SK-N-SH (cell line): Measurements from ENCODE around the gene LEFTY1.

Experiments used
- EP300 ChIP-seq, 2 experiments: IDR thresholded peaks; 2 replicates each; pipeline versions ENCODE4 v1.4.0 to v1.6.1; 2012; ENCODE audit warnings: borderline replicate concordance in 1 of 2, low read depth in 1 of 2, low read length in 1 of 2
- EZH2phosphoT487 ChIP-seq: fragments of 200-600 bp; sonication (generic); IDR thresholded peaks from 2 replicates; pipeline ENCODE4 v1.6.1; 2017; ENCODE audit warnings: low read depth, mixed run types, mild to moderate bottlenecking, antibody characterized with exemption, moderate library complexity, borderline replicate concordance
- FOXM1 ChIP-seq: IDR thresholded peaks from 2 replicates; pipeline ENCODE4 v1.4.0; 2012; ENCODE audit warnings: low read depth, mild to moderate bottlenecking
- JUND ChIP-seq: IDR thresholded peaks from 2 replicates; pipeline ENCODE4 v1.4.0; 2012
- NRF1 ChIP-seq: IDR thresholded peaks from 2 replicates; pipeline ENCODE4 v1.6.1; 2012; ENCODE audit warnings: low read depth, mild to moderate bottlenecking, low read length
- POLR2AphosphoS5 ChIP-seq: IDR thresholded peaks from 2 replicates; pipeline ENCODE4 v1.6.1; 2012; ENCODE audit warnings: low read depth, low read length
- RCOR1 ChIP-seq: fragments of 150-350 bp; IDR thresholded peaks from 2 replicates; pipeline ENCODE4 v1.6.1; 2017; ENCODE audit warnings: antibody characterized with exemption, low read length
- SMC3 ChIP-seq: IDR thresholded peaks from 2 replicates; pipeline ENCODE4 v1.6.1; 2012; ENCODE audit warnings: low read depth, low read length, improper control_type of control experiment
- TCF12 ChIP-seq: IDR thresholded peaks from 2 replicates; pipeline ENCODE4 v1.4.0; 2012
- TF ChIP-seq, protein P1 (sequence below): fragments of 200-600 bp; sonication (generic); IDR thresholded peaks from 2 replicates; pipeline ENCODE4 v1.6.1; 2017; ENCODE audit warnings: antibody characterized with exemption, mild to moderate bottlenecking, moderate library complexity
- TF ChIP-seq, protein P2 (sequence below): fragments of 150-350 bp; IDR thresholded peaks from 2 replicates; pipeline ENCODE4 v1.6.1; 2017; ENCODE audit warnings: antibody characterized with exemption, low read length, low read depth, borderline replicate concordance

DNA sequence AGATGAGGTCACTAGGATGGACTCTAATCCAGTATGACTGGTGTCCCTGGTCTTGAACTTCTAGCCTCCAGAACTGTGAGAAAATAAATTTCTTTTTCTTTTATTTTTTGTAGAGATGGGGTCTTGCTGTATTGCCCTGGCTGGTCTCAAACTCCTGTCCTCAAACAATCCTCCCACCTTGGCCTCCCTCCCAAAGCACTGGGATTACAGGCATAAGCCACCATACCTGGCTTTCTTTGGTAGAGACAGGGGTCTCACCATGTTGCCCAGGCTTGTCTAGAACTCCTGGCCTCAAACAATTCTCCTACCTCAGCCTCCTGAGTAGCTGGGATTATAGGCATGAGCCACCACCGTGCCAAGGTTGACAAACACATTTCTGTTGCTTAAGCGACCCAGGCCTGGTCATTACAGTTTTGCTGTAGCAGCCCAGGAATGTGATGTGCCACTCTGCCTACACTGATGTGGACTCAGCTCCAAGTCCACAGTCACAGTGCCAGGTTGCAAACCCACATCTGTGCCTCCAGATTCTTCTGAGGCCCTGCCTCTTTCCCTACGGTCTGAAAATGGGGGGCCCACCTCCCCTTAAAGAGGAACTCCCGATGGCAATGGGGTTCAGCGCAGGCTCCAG, 19.2 kb upstream of the LEFTY1 start:
- TF ChIP-seq EZH2phosphoT487 = no peak
- no peak for TF ChIP-seq TCF12
- TF ChIP-seq, protein P1, sequence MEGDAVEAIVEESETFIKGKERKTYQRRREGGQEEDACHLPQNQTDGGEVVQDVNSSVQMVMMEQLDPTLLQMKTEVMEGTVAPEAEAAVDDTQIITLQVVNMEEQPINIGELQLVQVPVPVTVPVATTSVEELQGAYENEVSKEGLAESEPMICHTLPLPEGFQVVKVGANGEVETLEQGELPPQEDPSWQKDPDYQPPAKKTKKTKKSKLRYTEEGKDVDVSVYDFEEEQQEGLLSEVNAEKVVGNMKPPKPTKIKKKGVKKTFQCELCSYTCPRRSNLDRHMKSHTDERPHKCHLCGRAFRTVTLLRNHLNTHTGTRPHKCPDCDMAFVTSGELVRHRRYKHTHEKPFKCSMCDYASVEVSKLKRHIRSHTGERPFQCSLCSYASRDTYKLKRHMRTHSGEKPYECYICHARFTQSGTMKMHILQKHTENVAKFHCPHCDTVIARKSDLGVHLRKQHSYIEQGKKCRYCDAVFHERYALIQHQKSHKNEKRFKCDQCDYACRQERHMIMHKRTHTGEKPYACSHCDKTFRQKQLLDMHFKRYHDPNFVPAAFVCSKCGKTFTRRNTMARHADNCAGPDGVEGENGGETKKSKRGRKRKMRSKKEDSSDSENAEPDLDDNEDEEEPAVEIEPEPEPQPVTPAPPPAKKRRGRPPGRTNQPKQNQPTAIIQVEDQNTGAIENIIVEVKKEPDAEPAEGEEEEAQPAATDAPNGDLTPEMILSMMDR = no peak
- TF ChIP-seq FOXM1 = no peak
- TF ChIP-seq, protein P2, sequence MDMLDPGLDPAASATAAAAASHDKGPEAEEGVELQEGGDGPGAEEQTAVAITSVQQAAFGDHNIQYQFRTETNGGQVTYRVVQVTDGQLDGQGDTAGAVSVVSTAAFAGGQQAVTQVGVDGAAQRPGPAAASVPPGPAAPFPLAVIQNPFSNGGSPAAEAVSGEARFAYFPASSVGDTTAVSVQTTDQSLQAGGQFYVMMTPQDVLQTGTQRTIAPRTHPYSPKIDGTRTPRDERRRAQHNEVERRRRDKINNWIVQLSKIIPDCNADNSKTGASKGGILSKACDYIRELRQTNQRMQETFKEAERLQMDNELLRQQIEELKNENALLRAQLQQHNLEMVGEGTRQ = no peak
- no peak for TF ChIP-seq POLR2AphosphoS5
- no peak for TF ChIP-seq NRF1
- TF ChIP-seq EP300 (IDR thresholded peaks at IDR 0.05; ENCODE audit: borderline replicate concordance in 1 of 2, low read depth in 1 of 2, low read length in 1 of 2) = no peak
- no peak for TF ChIP-seq SMC3
- TF ChIP-seq JUND = no peak
- no peak for TF ChIP-seq RCOR1
